Liver (tissue), 9 donors: ENCODE measurements around the gene ABCG5. TPM values are rescaled to one million over a fixed set of nuclear protein-coding genes. Genes with fewer than 3 reads are reported as not detected.

Experiments used
- DNase-seq: peaks from one replicate; pipeline ENCODE4 v3.0.0-alpha.2; 2017; ENCODE audit warnings: low spot score
- H3K27ac ChIP-seq, 2 donors: one replicate each; pipeline ENCODE4 v1.7.0; 2013; ENCODE audit warnings: inconsistent platforms in 2 of 2, low read length in 2 of 2, control low read depth in 1 of 2, low read depth in 1 of 2, mild to moderate bottlenecking in 1 of 2
- H3K27me3 ChIP-seq, 4 donors: one replicate each; pipeline versions ENCODE4 v1.6.1 to v1.7.0; 2013; ENCODE audit warnings: low read length in 3 of 4, inconsistent platforms in 1 of 4, mild to moderate bottlenecking in 1 of 4, moderate library complexity in 1 of 4; ENCODE audit not compliant: control insufficient read depth in 4 of 4, insufficient read depth in 4 of 4
- H3K36me3 ChIP-seq, 4 donors: one replicate each; pipeline versions ENCODE4 v1.6.1 to v1.7.0; 2013; ENCODE audit warnings: low read length in 3 of 4, mild to moderate bottlenecking in 3 of 4, low read depth in 1 of 4, moderate library complexity in 1 of 4; ENCODE audit not compliant: control insufficient read depth in 4 of 4, insufficient read depth in 3 of 4
- H3K4me1 ChIP-seq, 4 donors: one replicate each; pipeline versions ENCODE4 v1.6.1 to v1.7.0; 2013; ENCODE audit warnings: low read length in 3 of 4, mild to moderate bottlenecking in 3 of 4, moderate library complexity in 1 of 4; ENCODE audit not compliant: control insufficient read depth in 4 of 4, insufficient read depth in 4 of 4
- H3K4me3 ChIP-seq, 3 donors: one replicate each; pipeline versions ENCODE4 v1.6.1 to v1.7.0; 2013; ENCODE audit warnings: low read length in 3 of 3, control low read depth in 1 of 3, low read depth in 1 of 3, mild to moderate bottlenecking in 1 of 3
- H3K9ac ChIP-seq, 2 donors: one replicate each; pipeline ENCODE4 v1.7.0; 2013; ENCODE audit warnings: low read length in 2 of 2, mild to moderate bottlenecking in 2 of 2, moderate library complexity in 2 of 2, control low read depth in 1 of 2, low read depth in 1 of 2
- H3K9me3 ChIP-seq, 4 donors: one replicate each; pipeline versions ENCODE4 v1.6.1 to v1.7.0; 2013; ENCODE audit warnings: low read length in 3 of 4; ENCODE audit not compliant: control insufficient read depth in 4 of 4
- EGR1 ChIP-seq, 2 donors: IDR thresholded peaks; 2 replicates each; pipeline ENCODE4 v1.6.1; 2016 to 2018; ENCODE audit warnings: antibody characterized with exemption in 2 of 2, low read depth in 2 of 2
- FOXA1 ChIP-seq: IDR thresholded peaks from 2 replicates; pipeline ENCODE4 v1.6.1; 2016; ENCODE audit warnings: antibody characterized with exemption
- FOXA2 ChIP-seq: IDR thresholded peaks from 2 replicates; pipeline ENCODE4 v1.6.1; 2016; ENCODE audit warnings: antibody characterized with exemption
- GABPA ChIP-seq, 2 donors: IDR thresholded peaks in 1 of 2; conservative IDR thresholded peaks in 1 of 2; 2 replicates each; pipeline ENCODE4 v1.6.1; 2016; ENCODE audit warnings: antibody characterized with exemption in 2 of 2, mild to moderate bottlenecking in 1 of 2, moderate library complexity in 1 of 2
- HNF4A ChIP-seq, 2 donors: conservative IDR thresholded peaks; 2 replicates each; pipeline ENCODE4 v1.6.1; 2016; ENCODE audit warnings: antibody characterized with exemption in 2 of 2, mild to moderate bottlenecking in 2 of 2
- JUND ChIP-seq, 2 donors: IDR thresholded peaks; 2 replicates each; pipeline ENCODE4 v1.6.1; 2016; ENCODE audit warnings: antibody characterized with exemption in 2 of 2
- NR2F2 ChIP-seq: IDR thresholded peaks from 2 replicates; pipeline ENCODE4 v1.6.1; 2016; ENCODE audit warnings: antibody characterized with exemption
- RAD21 ChIP-seq, 2 donors: IDR thresholded peaks; 2 replicates each; pipeline ENCODE4 v1.6.1; 2016; ENCODE audit warnings: antibody characterized with exemption in 2 of 2, mild to moderate bottlenecking in 2 of 2
- RXRA ChIP-seq, 2 donors: IDR thresholded peaks; 2 replicates each; pipeline ENCODE4 v1.6.1; 2017 to 2018; ENCODE audit warnings: antibody characterized with exemption in 2 of 2, mild to moderate bottlenecking in 1 of 2
- SP1 ChIP-seq: IDR thresholded peaks from 2 replicates; pipeline ENCODE4 v1.6.1; 2018; ENCODE audit warnings: antibody characterized with exemption, mild to moderate bottlenecking
- TAF1 ChIP-seq: conservative IDR thresholded peaks from 2 replicates; pipeline ENCODE4 v1.6.1; 2016; ENCODE audit warnings: antibody characterized with exemption, mild to moderate bottlenecking
- YY1 ChIP-seq: IDR thresholded peaks from 2 replicates; pipeline ENCODE4 v1.6.1; 2016; ENCODE audit warnings: antibody characterized with exemption, mild to moderate bottlenecking
- WGBS: extraction: QIAGEN DNeasy Blood & Tissue Kit; methylation state at CpG from one replicate; pipeline ENCODE4 v1.1.7; 2013; 5-methylcytosine and 5-hydroxymethylcytosine counted together
- polyA plus RNA-seq, 2 donors: library from polyadenylated mRNA; stranded (reverse) in 1 of 2; unstranded in 1 of 2; fragments of 200-250 nt in 1 of 2; fragments of >200 nt in 1 of 2; fragmentation: Nextera tagmentation in 1 of 2; extraction: Ambion mirVana in 1 of 2; gene quantifications; one replicate each; pipeline versions ENCODE4 v1.2.1 to v1.2.3, GENCODE V29; 2013 to 2015
- total RNA-seq, 2 donors: library from RNA; depleted of rRNA; stranded (reverse); fragments of >200 nt; gene quantifications; one replicate each; pipeline ENCODE4 v1.2.3, GENCODE V29; 2014
- TF ChIP-seq, protein P1 (sequence below): IDR thresholded peaks from 2 replicates; pipeline ENCODE4 v1.6.1; 2016; ENCODE audit warnings: antibody characterized with exemption, mild to moderate bottlenecking
- TF ChIP-seq, protein P2 (sequence below): IDR thresholded peaks from 2 replicates; pipeline ENCODE4 v1.6.1; 2016; ENCODE audit warnings: antibody characterized with exemption
- TF ChIP-seq, protein P3 (sequence below): IDR thresholded peaks from 2 replicates; pipeline ENCODE4 v1.6.1; 2016; ENCODE audit warnings: antibody characterized with exemption
- TF ChIP-seq, protein P4 (sequence below): IDR thresholded peaks from 2 replicates; pipeline ENCODE4 v1.6.1; 2016; ENCODE audit warnings: antibody characterized with exemption
- donor health status: healthy.
- donor health status: healthy.
- donor health status: healthy.
- donor health status: healthy.
- donor health status: healthy.

ABCG5 gene
- total and polyA plus RNA-seq, 4 donors = 15.4 to 63.8 (median 38.5) TPM

DNA sequence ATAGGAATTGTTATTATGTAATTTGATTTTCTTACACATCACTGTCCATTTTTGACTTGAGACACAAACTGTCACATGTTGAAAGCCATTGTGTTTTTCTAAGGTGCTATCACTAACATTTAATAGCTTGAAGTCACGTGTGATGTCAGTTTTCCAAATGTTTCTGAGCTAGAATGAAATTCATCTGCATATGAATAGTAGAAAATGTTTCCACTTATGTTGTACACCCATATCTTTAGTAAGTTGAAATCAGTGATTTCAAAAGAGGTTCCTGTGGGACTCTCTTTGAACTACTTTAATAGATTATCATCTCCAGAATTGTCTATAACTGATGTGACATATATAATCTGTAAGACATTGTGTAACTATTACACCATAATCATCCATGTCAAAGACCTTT lies 27.8 kb downstream of the ABCG5 start:
- Histone ChIP-seq H3K9ac (no peak overlapping the region), H3K9me3 (no peaks in the 10 kb centered on the region), H3K27me3 (no peaks in the 10 kb centered on the region), H3K4me1 (peaks cover 8 to 49% (median 33%) of the 10 kb centered on the region in 4 donors), H3K36me3 (peaks cover 0 to 5% (median 2%) of the 10 kb centered on the region in 4 donors), H3K4me3 (no peak overlapping the region), H3K27ac (no peak overlapping the region)
- TF ChIP-seq YY1 (no peak), NR2F2 (no peak), TAF1 (no peak), JUND (IDR thresholded peaks at IDR 0.05) (no peak), FOXA1 (no peak), RAD21 (IDR thresholded peaks at IDR 0.05) (no peak), GABPA (IDR thresholded peaks at IDR 0.05 in 1 of 2, conservative IDR thresholded peaks at IDR 0.05 in 1 of 2) (no peak), SP1 (no peak), RXRA (IDR thresholded peaks at IDR 0.05) (no peak), HNF4A (conservative IDR thresholded peaks at IDR 0.05) (no peak)
- TF ChIP-seq, protein P1, sequence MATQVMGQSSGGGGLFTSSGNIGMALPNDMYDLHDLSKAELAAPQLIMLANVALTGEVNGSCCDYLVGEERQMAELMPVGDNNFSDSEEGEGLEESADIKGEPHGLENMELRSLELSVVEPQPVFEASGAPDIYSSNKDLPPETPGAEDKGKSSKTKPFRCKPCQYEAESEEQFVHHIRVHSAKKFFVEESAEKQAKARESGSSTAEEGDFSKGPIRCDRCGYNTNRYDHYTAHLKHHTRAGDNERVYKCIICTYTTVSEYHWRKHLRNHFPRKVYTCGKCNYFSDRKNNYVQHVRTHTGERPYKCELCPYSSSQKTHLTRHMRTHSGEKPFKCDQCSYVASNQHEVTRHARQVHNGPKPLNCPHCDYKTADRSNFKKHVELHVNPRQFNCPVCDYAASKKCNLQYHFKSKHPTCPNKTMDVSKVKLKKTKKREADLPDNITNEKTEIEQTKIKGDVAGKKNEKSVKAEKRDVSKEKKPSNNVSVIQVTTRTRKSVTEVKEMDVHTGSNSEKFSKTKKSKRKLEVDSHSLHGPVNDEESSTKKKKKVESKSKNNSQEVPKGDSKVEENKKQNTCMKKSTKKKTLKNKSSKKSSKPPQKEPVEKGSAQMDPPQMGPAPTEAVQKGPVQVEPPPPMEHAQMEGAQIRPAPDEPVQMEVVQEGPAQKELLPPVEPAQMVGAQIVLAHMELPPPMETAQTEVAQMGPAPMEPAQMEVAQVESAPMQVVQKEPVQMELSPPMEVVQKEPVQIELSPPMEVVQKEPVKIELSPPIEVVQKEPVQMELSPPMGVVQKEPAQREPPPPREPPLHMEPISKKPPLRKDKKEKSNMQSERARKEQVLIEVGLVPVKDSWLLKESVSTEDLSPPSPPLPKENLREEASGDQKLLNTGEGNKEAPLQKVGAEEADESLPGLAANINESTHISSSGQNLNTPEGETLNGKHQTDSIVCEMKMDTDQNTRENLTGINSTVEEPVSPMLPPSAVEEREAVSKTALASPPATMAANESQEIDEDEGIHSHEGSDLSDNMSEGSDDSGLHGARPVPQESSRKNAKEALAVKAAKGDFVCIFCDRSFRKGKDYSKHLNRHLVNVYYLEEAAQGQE = no peak
- TF ChIP-seq, protein P2, sequence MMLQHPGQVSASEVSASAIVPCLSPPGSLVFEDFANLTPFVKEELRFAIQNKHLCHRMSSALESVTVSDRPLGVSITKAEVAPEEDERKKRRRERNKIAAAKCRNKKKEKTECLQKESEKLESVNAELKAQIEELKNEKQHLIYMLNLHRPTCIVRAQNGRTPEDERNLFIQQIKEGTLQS = no peak
- TF ChIP-seq, protein P3, sequence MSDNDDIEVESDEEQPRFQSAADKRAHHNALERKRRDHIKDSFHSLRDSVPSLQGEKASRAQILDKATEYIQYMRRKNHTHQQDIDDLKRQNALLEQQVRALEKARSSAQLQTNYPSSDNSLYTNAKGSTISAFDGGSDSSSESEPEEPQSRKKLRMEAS = no peak
- WGBS = 73% methylated on average over 1 of the region's 1 CpG
- no peak for DNase-seq

DNA sequence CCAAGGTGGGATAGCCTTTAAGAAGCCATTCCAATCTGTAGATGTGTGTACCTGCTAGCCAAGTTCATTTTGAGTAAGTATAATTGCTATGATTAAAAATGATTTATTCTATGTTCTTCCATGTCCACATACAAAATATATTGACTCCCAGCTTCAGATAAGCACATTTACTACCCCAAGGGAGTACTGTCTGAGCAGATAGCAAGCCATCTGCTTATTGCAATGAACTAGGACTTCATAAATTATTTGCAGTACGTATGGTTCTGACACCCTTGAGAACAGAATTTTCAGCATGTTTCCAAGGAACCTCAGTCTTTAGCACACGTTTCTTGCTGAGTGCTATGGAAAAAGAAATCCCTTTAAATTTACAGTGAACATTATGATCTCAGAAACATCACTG lies 28.2 kb downstream of the ABCG5 start:
- peaks cover 0 to 3% (median 1%) of the 10 kb centered on the region in 4 donors for H3K36me3 ChIP-seq
- 78% methylated on average over 2 of the region's 2 CpGs for WGBS
- no peak overlapping the region for H3K9ac ChIP-seq

DNA sequence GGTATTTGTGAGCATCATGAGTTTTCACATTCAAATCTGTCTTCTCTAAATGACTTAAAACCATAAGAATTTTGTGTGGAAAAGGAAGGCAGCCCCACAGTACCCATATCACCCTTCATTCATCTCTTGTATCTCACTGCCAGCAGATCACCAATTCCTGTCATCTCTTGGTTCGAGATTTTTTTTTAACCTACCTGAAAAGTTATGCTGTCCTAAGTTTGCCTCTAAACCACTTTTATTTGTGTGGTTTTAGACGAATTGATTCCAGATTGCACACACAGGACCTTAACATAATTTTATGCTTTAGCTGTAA lies 32.0 kb downstream of the ABCG5 start:
- DNase-seq = no peak
- no peaks in the 10 kb centered on the region for H3K27me3 ChIP-seq
- H3K4me3 ChIP-seq = no peak overlapping the region
- H3K27ac ChIP-seq = peak overlapping the region; percentile 33 to 71
- WGBS = 38% methylated on average over 2 of the region's 2 CpGs
- peaks cover 0 to 3% (median 0%) of the 10 kb centered on the region in 4 donors for H3K36me3 ChIP-seq
- TF ChIP-seq, protein P4, sequence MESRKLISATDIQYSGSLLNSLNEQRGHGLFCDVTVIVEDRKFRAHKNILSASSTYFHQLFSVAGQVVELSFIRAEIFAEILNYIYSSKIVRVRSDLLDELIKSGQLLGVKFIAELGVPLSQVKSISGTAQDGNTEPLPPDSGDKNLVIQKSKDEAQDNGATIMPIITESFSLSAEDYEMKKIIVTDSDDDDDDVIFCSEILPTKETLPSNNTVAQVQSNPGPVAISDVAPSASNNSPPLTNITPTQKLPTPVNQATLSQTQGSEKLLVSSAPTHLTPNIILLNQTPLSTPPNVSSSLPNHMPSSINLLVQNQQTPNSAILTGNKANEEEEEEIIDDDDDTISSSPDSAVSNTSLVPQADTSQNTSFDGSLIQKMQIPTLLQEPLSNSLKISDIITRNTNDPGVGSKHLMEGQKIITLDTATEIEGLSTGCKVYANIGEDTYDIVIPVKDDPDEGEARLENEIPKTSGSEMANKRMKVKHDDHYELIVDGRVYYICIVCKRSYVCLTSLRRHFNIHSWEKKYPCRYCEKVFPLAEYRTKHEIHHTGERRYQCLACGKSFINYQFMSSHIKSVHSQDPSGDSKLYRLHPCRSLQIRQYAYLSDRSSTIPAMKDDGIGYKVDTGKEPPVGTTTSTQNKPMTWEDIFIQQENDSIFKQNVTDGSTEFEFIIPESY = no peak
- TF ChIP-seq HNF4A (conservative IDR thresholded peaks at IDR 0.05) (no peak), FOXA2 (no peak), RXRA (IDR thresholded peaks at IDR 0.05) (no peak), EGR1 (IDR thresholded peaks at IDR 0.05; ENCODE audit: low read depth in 2 of 2) (no peak), FOXA1 (no peak), TAF1 (peak; percentile 78)
- H3K9ac ChIP-seq = peak overlapping the region in 1 of 2 donors; percentile 54
- no peaks in the 10 kb centered on the region for H3K9me3 ChIP-seq
- H3K4me1 ChIP-seq = peaks cover 7 to 61% (median 49%) of the 10 kb centered on the region in 4 donors

More for the DNA sequence above, 28.2 kb downstream of the ABCG5 start:
- Histone ChIP-seq H3K9me3 (no peaks in the 10 kb centered on the region), H3K27me3 (no peaks in the 10 kb centered on the region), H3K4me1 (peaks cover 8 to 53% (median 36%) of the 10 kb centered on the region in 4 donors), H3K4me3 (no peak overlapping the region), H3K27ac (no peak overlapping the region)
- no peak for DNase-seq
- TF ChIP-seq GABPA (IDR thresholded peaks at IDR 0.05 in 1 of 2, conservative IDR thresholded peaks at IDR 0.05 in 1 of 2) (no peak), HNF4A (conservative IDR thresholded peaks at IDR 0.05) (no peak)
- TF ChIP-seq, protein P2 = no peak
